D341Med (cell line): ENCODE results near the gene RYR2.
"Not testable (repeated sequence)": the region's sequence is repeated elsewhere in the genome, so short reads cannot be mapped to it uniquely, and the experiment has no call there.

ENCODE experiments used
- DNase-seq: peaks from one replicate; pipeline ENCODE4 v3.0.0; 2012; ENCODE audit warnings: low spot score

RYR2 gene

GRCh38 chr1:237341391-237341790 lies 299.4 kb downstream of the RYR2 start:
- no peak for DNase-seq

- DNase-seq: no peak
Observed at GRCh38 chr1:237342730-237343129, 300.7 kb downstream of the RYR2 start.

- DNase-seq: no peak
Observed at GRCh38 chr1:237352747-237353146, 310.8 kb downstream of the RYR2 start.

- no peak for DNase-seq
Observed at GRCh38 chr1:237353918-237354317, 311.9 kb downstream of the RYR2 start.

- DNase-seq: no peak
Observed at GRCh38 chr1:237355022-237355421, 313.0 kb downstream of the RYR2 start.

- DNase-seq: no peak
Observed at GRCh38 chr1:237358555-237358954, 316.6 kb downstream of the RYR2 start.

- no peak for DNase-seq
Observed at GRCh38 chr1:237367758-237368157, 325.8 kb downstream of the RYR2 start.

GRCh38 chr1:237371477-237371876 lies 329.5 kb downstream of the RYR2 start:
- not testable (repeated sequence) for DNase-seq

- no peak for DNase-seq
Observed at GRCh38 chr1:237383791-237384190, 341.8 kb downstream of the RYR2 start.

GRCh38 chr1:237384213-237384612 lies 342.2 kb downstream of the RYR2 start:
- DNase-seq: no peak

GRCh38 chr1:237386362-237387143 lies 344.6 kb downstream of the RYR2 start:
- peak; percentile 42 for DNase-seq

GRCh38 chr1:237387144-237387505 lies 345.1 kb downstream of the RYR2 start:
- DNase-seq: no peak

- DNase-seq: no peak
Observed at GRCh38 chr1:237390823-237391222, 348.8 kb downstream of the RYR2 start.

GRCh38 chr1:237393632-237394031 lies 351.6 kb downstream of the RYR2 start:
- no peak for DNase-seq

GRCh38 chr1:237394281-237394680 lies 352.3 kb downstream of the RYR2 start:
- no peak for DNase-seq

GRCh38 chr1:237396426-237396825 lies 354.4 kb downstream of the RYR2 start:
- no peak for DNase-seq

GRCh38 chr1:237398751-237399150 lies 356.8 kb downstream of the RYR2 start:
- DNase-seq: no peak

GRCh38 chr1:237405912-237406311 lies 363.9 kb downstream of the RYR2 start:
- no peak for DNase-seq

- DNase-seq: no peak
Observed at GRCh38 chr1:237411621-237412020, 369.6 kb downstream of the RYR2 start.

GRCh38 chr1:237416924-237417655 lies 375.1 kb downstream of the RYR2 start:
- no peak for DNase-seq

GRCh38 chr1:237428809-237429208 lies 386.8 kb downstream of the RYR2 start:
- DNase-seq: no peak

- no peak for DNase-seq
Observed at GRCh38 chr1:237429252-237429651, 387.3 kb downstream of the RYR2 start.

GRCh38 chr1:237431448-237431847 lies 389.5 kb downstream of the RYR2 start:
- no peak for DNase-seq

- no peak for DNase-seq
Observed at GRCh38 chr1:237440346-237440745, 398.4 kb downstream of the RYR2 start.
